SK-N-SH (cell line): ENCODE measurements around the gene LHX5. TPM values are rescaled to one million over a fixed set of nuclear protein-coding genes. Genes with fewer than 3 reads are reported as not detected.
A peak's percentile ranks its signal among the peaks of the same experiment; 100 is the strongest.

Source experiments
- CTCF ChIA-PET: fragments of 300-600, 350-600 bp; formaldehyde crosslinking; extraction: SDS; loops from one replicate; lab custom pipeline; 2021; lab: Yijun Ruan, JAX
- POLR2A ChIA-PET: fragments of 350-600 bp; sonication (Branson Sonifier 250); formaldehyde crosslinking; extraction: SDS; loops from one replicate; lab custom pipeline; 2020; ENCODE audit warnings: antibody characterized with exemption, inconsistent platforms; lab: Yijun Ruan, JAX
- DNase-seq: peaks from one replicate; pipeline ENCODE4 v3.0.0; 2012
- H2AFZ ChIP-seq: fragments of 200-600 bp; sonication (generic); 2 replicates; pipeline ENCODE4 v1.8.1; 2016; ENCODE audit warnings: antibody characterized with exemption, mild to moderate bottlenecking, low read depth
- H3F3A ChIP-seq: fragments of 200-600 bp; sonication (generic); replicated peaks from 2 replicates; pipeline ENCODE3; 2016; ENCODE audit warnings: antibody characterized with exemption, mild to moderate bottlenecking; ENCODE audit not compliant: insufficient read depth
- H3K27ac ChIP-seq, 2 experiments: fragments of 200-500 bp in 1 of 2; fragments of 200-600 bp in 1 of 2; sonication (Bioruptor generic) in 1 of 2; sonication (generic), shearing (Covaris generic) in 1 of 2; 2 replicates each; pipeline versions ENCODE4 v1.5.1 to v1.6.1; 2014 to 2016; ENCODE audit warnings: low read depth in 2 of 2, inconsistent platforms in 1 of 2, low read length in 1 of 2, mild to moderate bottlenecking in 1 of 2, mixed read lengths in 1 of 2
- H3K27me3 ChIP-seq: fragments of 200-600 bp; sonication (generic), shearing (Covaris generic); 2 replicates; pipeline ENCODE4 v1.6.1; 2016; ENCODE audit warnings: mixed run types; ENCODE audit not compliant: insufficient read depth
- H3K36me3 ChIP-seq, 2 experiments: fragments of 200-500 bp in 1 of 2; fragments of 200-600 bp in 1 of 2; sonication (Bioruptor generic) in 1 of 2; sonication (generic) in 1 of 2; replicated peaks in 1 of 2; 2 replicates each; pipeline versions ENCODE3 to v1.5.1; 2014 to 2016; ENCODE audit warnings: low read length in 1 of 2, mild to moderate bottlenecking in 1 of 2; ENCODE audit not compliant: insufficient read depth in 2 of 2, control insufficient read depth in 1 of 2
- H3K4me1 ChIP-seq, 2 experiments: fragments of 200-500 bp in 1 of 2; fragments of 200-600 bp in 1 of 2; sonication (Bioruptor generic) in 1 of 2; sonication (generic), shearing (Covaris generic) in 1 of 2; 2 replicates each; pipeline versions ENCODE4 v1.5.1 to v1.6.1; 2014 to 2016; ENCODE audit warnings: low read depth in 1 of 2, low read length in 1 of 2, mixed run types in 1 of 2; ENCODE audit not compliant: insufficient read depth in 2 of 2, control insufficient read depth in 1 of 2
- H3K4me2 ChIP-seq: fragments of 200-600 bp; sonication (generic), shearing (Covaris generic); 2 replicates; pipeline ENCODE4 v1.6.1; 2017; ENCODE audit warnings: mixed run types
- H3K4me3 ChIP-seq, 2 experiments: fragments of 200-500 bp in 1 of 2; fragments of 200-600 bp in 1 of 2; sonication (Bioruptor generic) in 1 of 2; sonication (generic), shearing (Covaris generic) in 1 of 2; 2 replicates each; pipeline versions ENCODE4 v1.5.1 to v1.8.1; 2014 to 2016; ENCODE audit warnings: low read depth in 2 of 2, inconsistent platforms in 1 of 2, low read length in 1 of 2, mild to moderate bottlenecking in 1 of 2, mixed read lengths in 1 of 2, moderate library complexity in 1 of 2
- H3K79me2 ChIP-seq: fragments of 200-600 bp; sonication (generic); 2 replicates; pipeline ENCODE4 v1.8.1; 2017; ENCODE audit warnings: mild to moderate bottlenecking; ENCODE audit not compliant: insufficient read depth
- H3K9ac ChIP-seq: fragments of 200-600 bp; sonication (generic); 2 replicates; pipeline ENCODE4 v1.6.1; 2017; ENCODE audit warnings: mixed run types
- H3K9me2 ChIP-seq: fragments of 200-600 bp; sonication (generic); 2 replicates; pipeline ENCODE4 v1.6.1; 2017; ENCODE audit warnings: mixed run types
- H3K9me3 ChIP-seq: fragments of 200-600 bp; sonication (generic); 2 replicates; pipeline ENCODE4 v1.6.1; 2017; ENCODE audit warnings: mixed run types, mild to moderate bottlenecking, moderate library complexity
- H4K20me1 ChIP-seq: fragments of 200-600 bp; sonication (generic); 2 replicates; pipeline ENCODE4 v1.6.1; 2017; ENCODE audit warnings: mild to moderate bottlenecking, mixed run types; ENCODE audit not compliant: insufficient read depth
- CHD2 ChIP-seq: fragments of 150-350 bp; IDR thresholded peaks from 2 replicates; pipeline ENCODE4 v1.6.1; 2018; ENCODE audit warnings: low read length; ENCODE audit not compliant: partially characterized antibody
- CTCF ChIP-seq: fragments of 200-600 bp; sonication (generic); IDR thresholded peaks from 2 replicates; pipeline ENCODE4 v1.6.1; 2017; ENCODE audit warnings: antibody characterized with exemption, mild to moderate bottlenecking, moderate library complexity
- ELF1 ChIP-seq: IDR thresholded peaks from 2 replicates; pipeline ENCODE4 v1.4.0; 2012
- EZH2phosphoT487 ChIP-seq: fragments of 200-600 bp; sonication (generic); IDR thresholded peaks from 2 replicates; pipeline ENCODE4 v1.6.1; 2017; ENCODE audit warnings: low read depth, mixed run types, mild to moderate bottlenecking, antibody characterized with exemption, moderate library complexity, borderline replicate concordance
- FOXM1 ChIP-seq: IDR thresholded peaks from 2 replicates; pipeline ENCODE4 v1.4.0; 2012; ENCODE audit warnings: low read depth, mild to moderate bottlenecking
- GABPA ChIP-seq: IDR thresholded peaks from 2 replicates; pipeline ENCODE4 v1.4.0; 2012; ENCODE audit warnings: low read depth, mild to moderate bottlenecking
- IRF3 ChIP-seq: fragments of 150-350 bp; IDR thresholded peaks from 2 replicates; pipeline ENCODE4 v1.6.1; 2016; ENCODE audit warnings: mild to moderate bottlenecking, low read depth, low read length
- MAX ChIP-seq: IDR thresholded peaks from 2 replicates; pipeline ENCODE4 v1.4.0; 2012; ENCODE audit warnings: low read depth
- MEF2A ChIP-seq: IDR thresholded peaks from 2 replicates; pipeline ENCODE4 v1.4.0; 2012; ENCODE audit warnings: low read depth, borderline replicate concordance
- MXI1 ChIP-seq: IDR thresholded peaks from 2 replicates; pipeline ENCODE4 v1.6.1; 2012; ENCODE audit warnings: mild to moderate bottlenecking, low read depth, low read length, improper control_type of control experiment
- NFIC ChIP-seq: IDR thresholded peaks from 2 replicates; pipeline ENCODE4 v1.4.0; 2012; ENCODE audit warnings: borderline replicate concordance
- PBX3 ChIP-seq: IDR thresholded peaks from 2 replicates; pipeline ENCODE4; 2012
- RAD21 ChIP-seq: IDR thresholded peaks from 2 replicates; pipeline ENCODE4 v1.6.1; 2012; ENCODE audit warnings: mild to moderate bottlenecking, low read length
- RCOR1 ChIP-seq: fragments of 150-350 bp; IDR thresholded peaks from 2 replicates; pipeline ENCODE4 v1.6.1; 2017; ENCODE audit warnings: antibody characterized with exemption, low read length
- RFX5 ChIP-seq: IDR thresholded peaks from 2 replicates; pipeline ENCODE4 v1.6.1; 2012; ENCODE audit warnings: mild to moderate bottlenecking, improper control_type of control experiment, low read length
- RXRA ChIP-seq: IDR thresholded peaks from 2 replicates; pipeline ENCODE4 v1.4.0; 2012; ENCODE audit warnings: low read depth, mild to moderate bottlenecking, borderline replicate concordance
- SMC3 ChIP-seq: IDR thresholded peaks from 2 replicates; pipeline ENCODE4 v1.6.1; 2012; ENCODE audit warnings: low read depth, low read length, improper control_type of control experiment
- TAF1 ChIP-seq: IDR thresholded peaks from 2 replicates; pipeline ENCODE4 v1.6.1; 2012; ENCODE audit warnings: low read depth, mild to moderate bottlenecking, low read length, moderate library complexity, borderline replicate concordance
- YY1 ChIP-seq: IDR thresholded peaks from 2 replicates; pipeline ENCODE4 v1.4.0; 2012; ENCODE audit warnings: low read depth, mild to moderate bottlenecking
- WGBS: methylation state at CpG from one replicate; pipeline ENCODE4 v1.1.6; 2017; ENCODE audit warnings: low lambda C conversion rate; 5-methylcytosine and 5-hydroxymethylcytosine counted together
- polyA plus RNA-seq, 3 experiments: library from polyadenylated mRNA; depleted of rRNA; stranded (reverse); fragments of >200 nt; gene quantifications; 2 replicates each; pipeline ENCODE4 v1.2.3, GENCODE V29; 2012

Gene LHX5
- polyA plus RNA-seq, 1 of the 3 experiments (the other 2 are of a cell fraction) = not detected

- Histone ChIP-seq H3K9ac (no peak overlapping the region), H3K27ac (no peak overlapping the region), H2AFZ (no peak overlapping the region), H3K9me2 (no peaks in the 10 kb centered on the region), H3K27me3 (no peaks in the 10 kb centered on the region; the same call in 1 of the 2 replicates), H3K4me3 (no peak overlapping the region), H3K4me1 (no peaks in the 10 kb centered on the region), H3K9me3 (no peaks in the 10 kb centered on the region), H3K4me2 (no peak overlapping the region), H3K79me2 (no peaks in the 10 kb centered on the region), H3K36me3 (no peaks in the 10 kb centered on the region), H3F3A (no peaks in the 10 kb centered on the region), H4K20me1 (no peaks in the 10 kb centered on the region)
- ChIA-PET CTCF (interaction anchor here (0.7 to 4.7 kb wide), 10 partner anchors 11 to 479 kb away, joined by 3 to 23 read pairs (median 4); no protein-coding TSS in a partner anchor), POLR2A (no interaction called here)
- TF ChIP-seq YY1 (no peak), IRF3 (no peak), MEF2A (no peak), RFX5 (no peak), RCOR1 (no peak), FOXM1 (no peak)
- DNase-seq = no peak
- WGBS = 63% methylated on average over 7 of the region's 7 CpGs
Measured at GRCh38 chr12:113440336-113440735, 31.3 kb downstream of the LHX5 start.

GRCh38 chr12:113439606-113440030, 32.1 kb downstream of the LHX5 start:
- WGBS = 29% methylated on average over 6 of the region's 8 CpGs
- no peaks in the 10 kb centered on the region for H3K79me2 ChIP-seq
- H3K4me3 ChIP-seq = no peak overlapping the region
- no peaks in the 10 kb centered on the region for H3K36me3 ChIP-seq
- H3K4me2 ChIP-seq = no peak overlapping the region
- TF ChIP-seq CTCF (peak; percentile 72), YY1 (no peak), RAD21 (peak; percentile 76), SMC3 (peak; percentile 54)
- TF ChIP-seq, all 33 proteins: peak for 3
- no peaks in the 10 kb centered on the region for H3F3A ChIP-seq
- DNase-seq = peak; percentile 80
- no peaks in the 10 kb centered on the region for H3K9me2 ChIP-seq
- CTCF ChIA-PET = interaction anchor here (0.6 to 4.7 kb wide), 8 partner anchors 10 to 479 kb away, joined by 3 to 23 read pairs (median 4); no protein-coding TSS in a partner anchor
- H3K27me3 ChIP-seq = no peaks in the 10 kb centered on the region
- POLR2A ChIA-PET = no interaction called here
- H4K20me1 ChIP-seq = no peaks in the 10 kb centered on the region
- H3K27ac ChIP-seq = no peak overlapping the region
- H3K9ac ChIP-seq = no peak overlapping the region
- H2AFZ ChIP-seq = no peak overlapping the region
- H3K4me1 ChIP-seq = no peaks in the 10 kb centered on the region
- H3K9me3 ChIP-seq = no peaks in the 10 kb centered on the region

GRCh38 chr12:113439301-113439597, 32.4 kb downstream of the LHX5 start:
- Histone ChIP-seq H3K27me3 (no peaks in the 10 kb centered on the region), H3K9me3 (no peaks in the 10 kb centered on the region), H3K9me2 (no peaks in the 10 kb centered on the region), H3F3A (no peaks in the 10 kb centered on the region), H4K20me1 (no peaks in the 10 kb centered on the region), H3K4me3 (no peak overlapping the region), H3K27ac (no peak overlapping the region), H3K36me3 (no peaks in the 10 kb centered on the region), H3K4me1 (no peaks in the 10 kb centered on the region), H3K79me2 (no peaks in the 10 kb centered on the region), H3K4me2 (no peak overlapping the region), H2AFZ (no peak overlapping the region), H3K9ac (no peak overlapping the region)
- CTCF ChIA-PET = interaction anchor here (1.0 to 3.4 kb wide), 3 partner anchors 10 to 141 kb away, joined by 3 to 17 read pairs (median 16); no protein-coding TSS in a partner anchor
- no peak for DNase-seq
- WGBS = 25% methylated on average over 4 of the region's 4 CpGs
- POLR2A ChIA-PET = no interaction called here
- TF ChIP-seq PBX3 (no peak), ELF1 (no peak), EZH2phosphoT487 (no peak), SMC3 (no peak), MXI1 (no peak), RXRA (no peak), CHD2 (no peak), NFIC (no peak), MAX (no peak), GABPA (no peak), TAF1 (no peak)
